Neural cell (in vitro differentiated cells): ENCODE results near the gene FLT1.

Experiments
- CTCF ChIP-seq: fragments of 450-650 bp; IDR thresholded peaks from 2 replicates; pipeline ENCODE4 v1.5.1; 2014; ENCODE audit warnings: antibody characterized with exemption, mild to moderate bottlenecking, moderate library complexity; ENCODE audit not compliant: poor library complexity, severe bottlenecking
- EP300 ChIP-seq: fragments of 450-650 bp; conservative IDR thresholded peaks from 2 replicates; pipeline ENCODE4 v1.6.1; 2014; ENCODE audit warnings: antibody characterized with exemption, mild to moderate bottlenecking, moderate library complexity; ENCODE audit not compliant: poor library complexity, severe bottlenecking
- POLR2AphosphoS5 ChIP-seq: IDR thresholded peaks from 2 replicates; pipeline ENCODE4 v1.6.1; 2012

- TF ChIP-seq CTCF (no peak), POLR2AphosphoS5 (no peak), EP300 (no peak)
These were observed 47.0 kb upstream of the FLT1 start for GRCh38 chr13:28541966-28542365.
